ENCODE results near the gene STAC3.
A peak's percentile ranks its signal among the peaks of the same experiment; 100 is the strongest.

Gene STAC3

DNA sequence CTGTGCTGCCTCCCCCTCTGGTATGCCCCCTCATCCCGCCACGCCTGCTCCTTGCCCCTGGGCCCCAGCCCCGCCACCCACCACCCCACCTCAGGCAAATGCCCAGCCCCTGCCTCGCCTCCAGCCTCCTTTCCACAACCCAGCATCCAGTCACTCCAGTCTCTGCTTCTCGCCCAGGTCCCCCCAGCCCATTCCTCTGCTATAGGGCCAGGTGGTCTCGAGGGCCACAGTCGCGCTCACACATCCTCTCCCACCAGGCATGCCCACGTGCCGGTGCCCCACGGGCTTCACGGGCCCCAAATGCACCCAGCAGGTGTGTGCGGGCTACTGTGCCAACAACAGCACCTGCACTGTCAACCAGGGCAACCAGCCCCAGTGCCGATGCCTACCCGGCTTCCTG is 40.5 kb downstream of the STAC3 start:
- no peak for ATAC-seq

DNA sequence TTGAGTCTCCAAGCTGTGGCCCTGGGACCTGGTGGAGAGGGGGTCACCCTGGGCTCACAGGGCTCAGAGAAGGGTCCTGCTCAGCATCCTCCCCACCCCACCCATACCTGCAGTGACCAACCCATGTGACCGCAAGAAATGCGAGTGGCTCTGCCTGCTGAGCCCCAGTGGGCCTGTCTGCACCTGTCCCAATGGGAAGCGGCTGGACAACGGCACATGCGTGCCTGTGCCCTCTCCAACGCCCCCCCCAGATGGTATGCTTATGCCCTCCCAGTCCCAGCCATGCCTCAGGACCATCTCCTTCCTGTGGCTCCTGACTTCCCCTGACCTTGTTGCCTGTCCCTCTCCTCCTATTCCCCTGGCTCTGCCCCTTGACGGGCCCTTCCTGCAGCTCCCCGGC is 41.1 kb downstream of the STAC3 start:
- no peak for ATAC-seq

DNA sequence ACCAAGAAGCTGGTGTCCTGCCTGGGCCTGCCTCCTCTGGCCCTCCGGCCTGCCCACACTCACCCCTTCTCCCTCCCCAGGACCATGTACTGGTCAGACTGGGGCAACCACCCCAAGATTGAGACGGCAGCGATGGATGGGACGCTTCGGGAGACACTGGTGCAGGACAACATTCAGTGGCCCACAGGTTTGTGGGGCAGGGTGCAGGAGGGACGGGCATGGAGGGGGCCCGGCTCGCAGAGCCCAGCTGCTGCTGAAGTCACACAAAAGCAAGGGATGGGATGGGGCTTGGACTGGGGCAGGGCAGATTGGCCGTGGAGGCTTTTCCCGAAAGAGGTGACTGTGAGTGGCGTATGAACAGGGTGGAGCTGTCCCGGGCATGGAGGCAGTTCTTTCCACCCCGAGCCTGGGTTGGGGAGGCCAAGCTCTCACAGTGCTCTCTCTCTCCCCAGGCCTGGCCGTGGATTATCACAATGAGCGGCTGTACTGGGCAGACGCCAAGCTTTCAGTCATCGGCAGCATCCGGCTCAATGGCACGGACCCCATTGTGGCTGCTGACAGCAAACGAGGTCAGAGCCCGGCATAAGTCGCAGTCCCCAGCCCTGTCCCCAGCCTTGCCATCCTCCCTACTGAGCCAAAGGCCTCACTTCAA is 42.2 kb downstream of the STAC3 start:
- no peak for ATAC-seq

DNA sequence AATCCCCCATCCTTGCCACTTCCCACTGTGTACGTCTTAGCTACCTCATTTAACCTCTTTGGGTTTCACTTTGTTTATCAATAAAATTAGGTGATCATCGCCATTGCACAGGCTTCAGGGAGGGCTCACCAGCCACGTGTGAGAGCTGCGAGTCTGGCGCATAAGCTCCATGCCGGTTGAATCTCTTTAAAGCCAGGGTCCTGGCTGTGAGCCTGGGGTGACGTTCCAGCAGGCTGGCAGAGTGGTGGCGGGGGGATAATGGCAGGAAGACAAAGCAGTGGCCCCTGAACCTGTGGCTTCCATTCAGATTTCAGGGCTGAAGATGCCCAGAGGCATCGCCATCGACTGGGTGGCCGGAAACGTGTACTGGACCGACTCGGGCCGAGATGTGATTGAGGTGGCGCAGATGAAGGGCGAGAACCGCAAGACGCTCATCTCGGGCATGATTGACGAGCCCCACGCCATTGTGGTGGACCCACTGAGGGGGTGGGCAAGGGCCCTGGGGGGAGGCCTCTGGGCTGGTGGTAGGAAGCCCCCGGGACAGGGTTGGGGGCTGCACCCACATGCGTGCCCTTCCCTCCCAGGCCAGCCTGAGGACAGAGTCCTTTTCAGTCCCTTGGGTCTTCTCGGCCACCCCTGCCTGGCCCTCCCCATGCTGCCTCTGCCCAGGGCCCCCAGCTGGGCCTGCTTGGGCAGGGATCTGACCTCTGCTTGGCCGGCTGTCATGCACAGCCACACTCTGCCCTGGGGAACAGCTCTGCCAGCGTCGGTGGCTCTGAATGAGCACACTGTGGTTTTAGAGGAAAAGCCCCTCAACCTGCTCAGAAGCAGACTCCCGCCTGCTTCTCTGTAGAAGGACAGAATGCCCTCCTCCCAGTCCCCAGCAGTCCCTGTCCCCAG is 43.0 kb downstream of the STAC3 start:
- ATAC-seq: no peak

DNA sequence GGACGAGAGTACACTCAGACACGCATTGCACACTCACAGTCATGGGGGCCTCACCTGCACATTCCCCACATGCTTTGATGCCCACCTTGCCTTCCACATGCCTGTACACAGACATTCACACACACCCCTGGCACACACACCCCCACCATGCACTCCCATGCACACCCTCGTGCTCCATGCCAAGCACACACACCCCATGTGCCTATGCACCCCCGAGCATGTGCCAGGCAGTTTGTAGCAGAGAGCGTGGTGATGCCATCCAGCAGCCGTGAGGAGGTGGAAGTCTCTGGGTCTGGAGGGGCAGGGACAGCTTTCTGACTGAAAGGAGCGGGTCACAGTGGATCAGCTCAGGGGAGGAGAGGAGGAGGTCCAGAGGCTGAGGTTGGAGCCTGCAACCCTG is 45.1 kb downstream of the STAC3 start:
- ATAC-seq: no peak

DNA sequence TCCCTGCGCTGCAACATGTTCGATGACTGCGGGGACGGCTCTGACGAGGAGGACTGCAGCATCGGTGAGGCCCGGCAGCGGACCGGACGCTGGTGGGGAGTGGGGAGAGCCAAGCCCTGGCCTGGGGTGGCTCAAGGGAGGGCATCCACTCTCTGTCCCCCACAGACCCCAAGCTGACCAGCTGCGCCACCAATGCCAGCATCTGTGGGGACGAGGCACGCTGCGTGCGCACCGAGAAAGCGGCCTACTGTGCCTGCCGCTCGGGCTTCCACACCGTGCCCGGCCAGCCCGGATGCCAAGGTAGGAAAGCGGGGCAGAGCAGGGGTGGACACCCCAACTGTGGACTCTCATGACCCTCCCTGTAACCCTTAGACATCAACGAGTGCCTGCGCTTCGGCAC is 45.8 kb downstream of the STAC3 start:
- no peak for ATAC-seq

DNA sequence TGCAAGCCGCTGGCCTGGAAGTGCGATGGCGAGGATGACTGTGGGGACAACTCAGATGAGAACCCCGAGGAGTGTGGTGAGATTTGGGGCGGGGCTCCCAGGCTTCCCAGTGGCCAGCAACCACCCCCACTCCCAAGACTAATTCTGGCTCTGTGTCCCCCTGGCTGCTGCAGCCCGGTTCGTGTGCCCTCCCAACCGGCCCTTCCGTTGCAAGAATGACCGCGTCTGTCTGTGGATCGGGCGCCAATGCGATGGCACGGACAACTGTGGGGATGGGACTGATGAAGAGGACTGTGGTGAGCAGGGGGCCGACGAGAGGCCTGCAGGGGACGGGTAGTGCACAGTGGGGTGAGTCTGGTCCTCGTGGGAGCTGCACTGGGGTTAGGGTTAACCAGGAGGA is 46.5 kb downstream of the STAC3 start:
- no peak for ATAC-seq

DNA sequence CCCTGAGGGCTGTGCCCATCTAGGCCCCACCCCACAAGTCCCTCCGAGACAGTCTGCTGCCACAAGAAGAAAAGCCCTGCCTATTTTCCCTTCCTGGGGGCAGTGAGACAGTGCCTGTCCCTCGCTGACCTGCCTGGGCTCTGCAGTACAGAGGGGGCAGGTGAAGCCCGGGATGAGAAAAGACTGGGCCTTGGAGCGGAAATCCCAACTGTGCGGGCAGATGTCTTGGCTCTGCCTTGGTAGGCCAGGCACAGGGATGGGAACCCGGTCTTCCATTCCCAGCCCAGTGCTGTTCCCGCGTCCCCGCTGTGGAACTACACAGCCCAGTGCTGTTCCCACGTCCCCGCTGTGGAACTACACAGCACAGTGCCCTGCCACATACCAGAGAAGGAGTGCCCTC is 47.2 kb downstream of the STAC3 start:
- no peak for ATAC-seq

DNA sequence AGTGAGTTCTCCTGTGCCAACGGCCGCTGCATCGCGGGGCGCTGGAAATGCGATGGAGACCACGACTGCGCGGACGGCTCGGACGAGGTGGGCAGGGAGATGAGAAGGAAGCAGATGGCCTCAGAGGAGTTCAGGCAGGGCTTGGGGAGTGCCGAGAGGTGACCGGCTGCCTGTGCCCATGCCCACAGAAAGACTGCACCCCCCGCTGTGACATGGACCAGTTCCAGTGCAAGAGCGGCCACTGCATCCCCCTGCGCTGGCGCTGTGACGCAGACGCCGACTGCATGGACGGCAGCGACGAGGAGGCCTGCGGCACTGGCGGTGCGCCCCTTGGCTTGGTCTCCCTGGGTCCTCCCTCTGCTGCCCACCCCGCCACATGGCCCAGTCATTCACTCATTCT is 47.8 kb downstream of the STAC3 start:
- no peak for ATAC-seq

DNA sequence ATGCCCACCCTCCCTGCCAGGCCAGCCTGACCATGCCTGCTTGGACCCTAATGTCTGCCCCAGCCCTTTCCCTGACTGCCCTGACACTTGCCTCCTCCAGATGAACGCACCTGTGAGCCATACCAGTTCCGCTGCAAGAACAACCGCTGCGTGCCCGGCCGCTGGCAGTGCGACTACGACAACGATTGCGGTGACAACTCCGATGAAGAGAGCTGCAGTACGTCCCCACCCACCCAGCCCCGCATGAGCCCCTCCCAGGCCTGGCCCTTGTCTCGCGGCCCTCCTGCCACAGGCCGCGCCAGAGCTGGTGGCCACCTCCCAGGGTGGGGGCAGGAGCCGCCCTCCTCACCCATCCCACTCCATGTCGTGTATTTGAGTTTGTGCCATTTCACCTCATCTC is 48.7 kb downstream of the STAC3 start:
- ATAC-seq: no peak

DNA sequence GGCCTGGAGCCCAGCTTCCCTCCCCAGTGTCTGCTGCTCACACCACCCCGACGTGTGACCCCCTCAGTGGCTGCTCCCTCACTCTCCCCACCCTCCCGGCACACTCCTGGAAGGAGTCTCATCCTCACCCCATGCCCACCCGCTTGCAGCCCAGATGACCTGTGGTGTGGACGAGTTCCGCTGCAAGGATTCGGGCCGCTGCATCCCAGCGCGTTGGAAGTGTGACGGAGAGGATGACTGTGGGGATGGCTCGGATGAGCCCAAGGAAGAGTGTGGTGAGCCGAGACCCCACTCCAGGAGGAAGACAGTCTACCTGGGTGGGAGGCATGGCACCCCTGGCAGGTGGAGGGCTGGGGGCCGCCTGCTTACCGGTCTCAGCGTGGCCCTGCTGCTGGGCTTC is 49.4 kb downstream of the STAC3 start:
- ATAC-seq: no peak

DNA sequence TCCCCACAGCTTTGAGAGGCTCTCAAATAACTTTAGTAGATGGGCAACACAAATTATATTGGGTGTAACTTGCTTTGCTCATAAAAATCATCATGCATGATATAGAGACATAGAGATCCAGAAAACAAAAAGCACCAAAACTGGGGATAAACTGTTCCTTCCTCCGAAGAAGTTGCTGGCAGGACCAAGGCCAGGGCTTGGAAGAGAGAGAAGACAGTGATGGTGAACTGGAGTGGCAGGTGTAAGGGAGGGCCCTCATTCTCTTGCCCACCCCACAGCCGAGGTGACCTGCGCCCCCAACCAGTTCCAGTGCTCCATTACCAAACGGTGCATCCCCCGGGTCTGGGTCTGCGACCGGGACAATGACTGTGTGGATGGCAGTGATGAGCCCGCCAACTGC is 49.8 kb downstream of the STAC3 start:
- ATAC-seq: no peak

DNA sequence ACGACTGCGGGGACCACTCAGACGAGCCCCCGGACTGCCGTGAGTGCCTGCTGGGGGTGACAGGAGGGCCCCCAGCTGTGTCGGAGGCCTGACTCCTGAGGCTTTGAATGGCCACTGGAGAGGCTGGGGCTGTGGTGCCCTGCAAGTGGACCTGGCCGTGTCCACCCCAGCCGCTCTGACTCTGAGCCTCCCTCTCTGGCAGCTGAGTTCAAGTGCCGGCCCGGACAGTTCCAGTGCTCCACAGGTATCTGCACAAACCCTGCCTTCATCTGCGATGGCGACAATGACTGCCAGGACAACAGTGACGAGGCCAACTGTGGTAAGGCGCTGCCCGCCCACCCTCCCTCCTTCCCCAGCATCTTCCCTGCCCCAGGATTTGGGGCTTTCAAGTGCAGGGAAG is 50.5 kb downstream of the STAC3 start:
- ATAC-seq: no peak

DNA sequence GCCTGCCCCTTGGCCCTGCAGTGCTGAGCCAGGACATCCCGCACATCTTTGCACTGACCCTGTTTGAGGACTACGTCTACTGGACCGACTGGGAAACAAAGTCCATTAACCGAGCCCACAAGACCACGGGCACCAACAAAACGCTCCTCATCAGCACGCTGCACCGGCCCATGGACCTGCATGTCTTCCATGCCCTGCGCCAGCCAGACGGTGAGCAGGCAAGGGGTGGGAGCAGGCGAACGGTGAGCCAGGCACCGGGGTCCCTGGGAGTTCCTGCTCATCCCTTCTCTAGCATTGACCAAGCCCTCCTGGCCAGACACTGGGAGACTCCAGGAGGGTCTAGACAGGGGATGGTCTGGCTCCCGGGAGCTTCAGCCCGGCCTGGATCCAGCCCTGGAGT is 51.8 kb downstream of the STAC3 start:
- ATAC-seq: no peak

DNA sequence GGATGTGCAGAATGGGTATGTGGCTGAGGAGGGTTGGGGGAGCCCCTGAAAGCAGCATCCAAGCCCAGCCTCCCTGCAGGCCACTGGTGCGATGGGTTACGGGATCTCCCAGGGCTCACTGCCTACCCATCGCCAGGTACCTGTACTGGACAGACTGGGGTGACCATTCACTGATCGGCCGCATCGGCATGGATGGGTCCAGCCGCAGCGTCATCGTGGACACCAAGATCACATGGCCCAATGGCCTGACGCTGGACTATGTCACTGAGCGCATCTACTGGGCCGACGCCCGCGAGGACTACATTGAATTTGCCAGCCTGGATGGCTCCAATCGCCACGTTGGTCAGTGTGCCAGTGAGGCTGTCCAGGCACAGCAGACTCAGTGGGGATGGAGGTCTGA is 52.7 kb downstream of the STAC3 start:
- ATAC-seq: no peak

DNA sequence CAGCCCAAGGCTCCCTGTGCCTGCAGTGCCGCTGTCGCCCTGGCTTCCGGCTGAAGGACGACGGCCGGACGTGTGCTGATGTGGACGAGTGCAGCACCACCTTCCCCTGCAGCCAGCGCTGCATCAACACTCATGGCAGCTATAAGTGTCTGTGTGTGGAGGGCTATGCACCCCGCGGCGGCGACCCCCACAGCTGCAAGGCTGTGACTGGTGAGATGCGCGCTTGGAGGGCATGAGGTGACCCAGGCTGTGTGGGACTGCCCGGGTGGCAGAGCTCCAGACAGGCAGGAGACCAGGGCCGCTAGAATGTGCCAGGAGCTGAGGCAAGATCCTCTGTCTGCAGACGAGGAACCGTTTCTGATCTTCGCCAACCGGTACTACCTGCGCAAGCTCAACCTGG is 54.0 kb downstream of the STAC3 start:
- no peak for ATAC-seq

DNA sequence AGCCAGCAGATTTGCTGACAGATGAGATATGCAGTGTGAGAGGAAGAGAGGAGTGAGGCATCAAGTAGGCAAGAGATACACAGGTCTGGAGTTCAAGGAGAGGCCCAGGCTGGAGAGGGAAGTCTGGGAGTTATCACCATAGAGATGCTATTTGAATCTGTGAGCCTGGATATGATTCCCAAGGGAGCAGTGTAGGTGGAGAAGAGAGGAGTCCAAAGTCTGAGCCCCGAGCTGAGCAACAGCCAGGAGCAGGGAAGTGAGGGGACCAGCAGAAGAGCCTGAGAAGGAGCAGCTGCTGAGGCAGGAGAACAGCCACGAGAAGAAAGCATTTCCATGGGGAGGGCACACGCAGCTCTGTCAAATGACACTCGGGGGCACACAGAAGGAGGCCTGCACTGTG is 54.5 kb downstream of the STAC3 start:
- no peak for ATAC-seq

DNA sequence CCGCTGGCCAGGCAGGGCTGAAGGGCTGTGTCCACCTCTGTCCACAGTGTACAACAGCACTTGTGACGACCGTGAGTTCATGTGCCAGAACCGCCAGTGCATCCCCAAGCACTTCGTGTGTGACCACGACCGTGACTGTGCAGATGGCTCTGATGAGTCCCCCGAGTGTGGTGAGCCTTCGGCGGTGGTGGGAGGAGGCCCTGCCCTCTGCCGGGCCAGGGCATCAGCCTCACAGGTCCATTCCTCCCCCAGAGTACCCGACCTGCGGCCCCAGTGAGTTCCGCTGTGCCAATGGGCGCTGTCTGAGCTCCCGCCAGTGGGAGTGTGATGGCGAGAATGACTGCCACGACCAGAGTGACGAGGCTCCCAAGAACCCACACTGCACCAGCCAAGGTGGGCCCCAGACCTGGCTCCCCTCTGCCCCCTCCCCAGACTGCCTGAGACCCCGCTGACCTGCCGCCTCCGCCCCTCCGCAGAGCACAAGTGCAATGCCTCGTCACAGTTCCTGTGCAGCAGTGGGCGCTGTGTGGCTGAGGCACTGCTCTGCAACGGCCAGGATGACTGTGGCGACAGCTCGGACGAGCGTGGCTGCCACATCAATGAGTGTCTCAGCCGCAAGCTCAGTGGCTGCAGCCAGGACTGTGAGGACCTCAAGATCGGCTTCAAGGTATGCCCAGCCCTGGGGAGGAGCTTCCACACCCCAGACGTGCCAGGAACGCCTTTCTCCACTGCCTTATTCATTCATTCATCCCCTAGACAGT is 55.2 kb downstream of the STAC3 start:
- ATAC-seq: peak in 1 of 2 donors; percentile 15

DNA sequence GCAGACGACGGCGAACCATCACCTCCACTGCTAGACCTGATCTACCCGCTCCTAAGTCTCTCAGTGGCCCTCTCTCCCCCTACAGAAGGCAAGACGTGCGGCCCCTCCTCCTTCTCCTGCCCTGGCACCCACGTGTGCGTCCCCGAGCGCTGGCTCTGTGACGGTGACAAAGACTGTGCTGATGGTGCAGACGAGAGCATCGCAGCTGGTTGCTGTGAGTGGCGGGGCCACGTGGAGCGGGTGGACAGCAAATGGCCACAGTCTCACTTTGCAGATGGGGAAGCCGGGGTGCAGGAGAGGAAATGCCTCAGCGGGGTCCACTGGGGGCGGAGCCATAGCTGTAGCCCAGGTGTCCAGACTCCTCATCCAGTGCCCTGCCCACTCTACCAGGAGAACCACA is 55.8 kb downstream of the STAC3 start:
- ATAC-seq: no peak

DNA sequence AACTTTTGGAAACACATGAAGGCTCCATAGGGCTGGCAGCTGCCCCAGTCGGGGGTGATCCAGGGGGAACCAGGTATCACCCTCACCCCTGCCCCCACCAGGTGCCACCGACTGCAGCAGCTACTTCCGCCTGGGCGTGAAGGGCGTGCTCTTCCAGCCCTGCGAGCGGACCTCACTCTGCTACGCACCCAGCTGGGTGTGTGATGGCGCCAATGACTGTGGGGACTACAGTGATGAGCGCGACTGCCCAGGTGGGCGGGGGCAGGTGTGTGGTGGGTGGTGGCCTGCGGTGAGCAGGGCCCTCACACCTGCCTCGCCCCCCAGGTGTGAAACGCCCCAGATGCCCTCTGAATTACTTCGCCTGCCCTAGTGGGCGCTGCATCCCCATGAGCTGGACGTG is 56.7 kb downstream of the STAC3 start:
- no peak for ATAC-seq

DNA sequence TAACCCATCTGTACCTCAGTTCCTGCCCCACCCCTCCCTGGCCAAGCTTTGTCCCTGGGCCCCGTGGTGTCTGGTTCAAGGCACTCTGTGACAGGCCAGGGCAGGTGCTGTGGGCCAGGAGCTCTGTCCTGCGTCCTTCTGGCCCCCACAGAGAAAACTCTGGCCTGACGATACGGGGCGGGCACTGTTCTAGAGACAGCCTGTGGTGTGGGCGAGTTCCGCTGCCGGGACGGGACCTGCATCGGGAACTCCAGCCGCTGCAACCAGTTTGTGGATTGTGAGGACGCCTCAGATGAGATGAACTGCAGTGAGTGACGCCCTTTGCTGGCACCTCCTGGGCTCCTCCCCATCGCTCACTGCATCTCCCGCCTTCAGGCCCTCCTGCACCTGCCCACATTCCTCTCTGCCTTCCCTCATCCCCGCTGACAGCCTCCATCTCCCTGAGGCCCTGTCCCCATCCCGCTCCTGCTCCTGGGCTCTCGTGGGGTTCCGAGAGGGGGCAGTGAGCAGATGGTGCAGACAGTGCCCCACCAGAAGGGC is 57.2 kb downstream of the STAC3 start:
- no peak for ATAC-seq
